Transverse colon (tissue), 4 donors: Measurements from ENCODE around the gene SF3B6. TPM values are rescaled to one million over a fixed set of nuclear protein-coding genes. Genes with fewer than 3 reads are reported as not detected.

Experiments used
- DNase-seq: peaks from one replicate; pipeline ENCODE4 v3.0.0-alpha.2; 2019
- H3K27ac ChIP-seq, 4 donors: fragments of 200-600 bp; sonication (generic); 2 replicates each; pipeline ENCODE4 v1.5.1; 2016 to 2018; ENCODE audit warnings: inconsistent platforms in 4 of 4
- H3K27me3 ChIP-seq: fragments of 200-600 bp; sonication (generic); 2 replicates; pipeline ENCODE4 v1.5.1; 2017; ENCODE audit warnings: inconsistent platforms
- H3K36me3 ChIP-seq, 4 donors: fragments of 200-600 bp; sonication (generic); 2 replicates each; pipeline ENCODE4 v1.5.1; 2017 to 2019; ENCODE audit warnings: inconsistent platforms in 4 of 4
- H3K4me1 ChIP-seq, 4 donors: fragments of 200-600 bp; sonication (generic); 2 replicates each; pipeline ENCODE4 v1.5.1; 2017 to 2020; ENCODE audit warnings: inconsistent platforms in 4 of 4
- H3K4me3 ChIP-seq, 4 donors: fragments of 200-600 bp; sonication (generic); 1 replicate in 1 of 4; 2 replicates in 3 of 4; pipeline versions ENCODE4 v1.5.1 to v1.6.1; 2017 to 2019; ENCODE audit warnings: inconsistent platforms in 4 of 4
- H3K9me3 ChIP-seq, 2 donors: fragments of 200-600 bp; sonication (generic); 2 replicates each; pipeline ENCODE4 v1.5.1; 2017 to 2019; ENCODE audit warnings: inconsistent platforms in 2 of 2
- EP300 ChIP-seq: sonication (generic); formaldehyde crosslinking; IDR thresholded peaks from one replicate; pipeline ENCODE4 v1.6.1; 2017; ENCODE audit warnings: antibody characterized with exemption, low read depth
- POLR2A ChIP-seq: fragments of 450-650 bp; IDR thresholded peaks from one replicate; pipeline ENCODE4 v1.6.1; 2016; ENCODE audit warnings: antibody characterized with exemption, mild to moderate bottlenecking, moderate library complexity
- POLR2AphosphoS5 ChIP-seq, 3 donors: sonication (generic); formaldehyde crosslinking; IDR thresholded peaks; one replicate each; pipeline ENCODE4 v1.6.1; 2016; ENCODE audit warnings: antibody characterized with exemption in 3 of 3
- WGBS, 2 donors: methylation state at CpG; one replicate each; pipeline ENCODE4 v1.1.5; 2018; ENCODE audit warnings: low coverage in 1 of 2; 5-methylcytosine and 5-hydroxymethylcytosine counted together
- in situ Hi-C, 4 donors: fragments of 200-750 bp; cut with MboI; loops; one replicate each; pipeline versions ENCODE4 v1.15.0 to v1.15.1; 2017; ENCODE audit warnings: low sequenced_read_pairs in 3 of 4, low pct_ligation_motif_present in 1 of 4, low pct_unique_long_range_greater_than_20kb in 1 of 4
- intact Hi-C: fragments of 100-400 bp; cut with DNase I; formaldehyde crosslinking; loops from one replicate; pipeline ENCODE4 v1.15.1; 2023; ENCODE audit warnings: low total_unique reads
- total RNA-seq, 4 donors: library from RNA; depleted of rRNA; stranded (reverse); fragments of >200 nt; gene quantifications; one replicate each; pipeline ENCODE4 v1.1.0, GENCODE V29; 2016
- TF ChIP-seq, protein P1 (sequence below), 5 experiments: fragments of 200-600 bp in 3 of 5; fragments of 450-650 bp in 2 of 5; sonication (generic) in 3 of 5; IDR thresholded peaks; 1 replicate in 2 of 5; 2 replicates in 3 of 5; pipeline ENCODE4 v1.5.1; 2016 to 2017; ENCODE audit warnings: antibody characterized with exemption in 5 of 5, inconsistent platforms in 3 of 5, mild to moderate bottlenecking in 2 of 5, moderate library complexity in 1 of 5

The SF3B6 gene
- total RNA-seq, 4 donors from 2014 or later, result 17.3 to 104 (median 93.2) TPM

DNA sequence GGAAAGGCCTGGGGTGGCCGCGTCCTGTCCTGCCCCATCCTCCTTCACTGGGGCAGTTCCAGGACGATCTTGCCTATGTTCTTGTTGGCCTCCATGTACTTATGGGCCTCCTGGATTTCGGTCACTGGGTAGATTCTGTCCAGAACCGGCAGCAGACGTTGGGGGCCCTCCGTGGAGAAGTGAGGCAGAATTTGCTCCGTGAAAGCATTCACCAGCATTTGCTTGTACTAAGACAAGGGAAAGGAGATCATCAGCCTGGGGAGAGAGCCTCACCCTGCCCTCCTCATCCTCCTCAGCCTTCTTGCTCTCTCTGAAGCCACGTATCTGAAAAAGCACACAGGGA lies 1.4 kb upstream of the SF3B6 start:
- H3K36me3 ChIP-seq, result peaks cover 0 to 13% (median 4%) of the 10 kb centered on the region in 4 donors
- intact Hi-C loops (no loop called here), in situ Hi-C loops (loop anchor here in 1 of 4 donors (10.0 kb wide), 1 partner anchor 153 kb away; the partner anchor contains the start of gene ATAD2B)
- H3K4me1 ChIP-seq, result peaks cover 9 to 37% (median 16%) of the 10 kb centered on the region in 4 donors
- H3K4me3 ChIP-seq, result peak overlapping the region; percentile 55 to 62 (median 60)
- H3K9me3 ChIP-seq, result no peaks in the 10 kb centered on the region
- H3K27me3 ChIP-seq, result no peaks in the 10 kb centered on the region
- H3K27ac ChIP-seq, result peak overlapping the region; percentile 90 to 97 (median 93)
- TF ChIP-seq POLR2A, result no peak
- TF ChIP-seq, protein P1, sequence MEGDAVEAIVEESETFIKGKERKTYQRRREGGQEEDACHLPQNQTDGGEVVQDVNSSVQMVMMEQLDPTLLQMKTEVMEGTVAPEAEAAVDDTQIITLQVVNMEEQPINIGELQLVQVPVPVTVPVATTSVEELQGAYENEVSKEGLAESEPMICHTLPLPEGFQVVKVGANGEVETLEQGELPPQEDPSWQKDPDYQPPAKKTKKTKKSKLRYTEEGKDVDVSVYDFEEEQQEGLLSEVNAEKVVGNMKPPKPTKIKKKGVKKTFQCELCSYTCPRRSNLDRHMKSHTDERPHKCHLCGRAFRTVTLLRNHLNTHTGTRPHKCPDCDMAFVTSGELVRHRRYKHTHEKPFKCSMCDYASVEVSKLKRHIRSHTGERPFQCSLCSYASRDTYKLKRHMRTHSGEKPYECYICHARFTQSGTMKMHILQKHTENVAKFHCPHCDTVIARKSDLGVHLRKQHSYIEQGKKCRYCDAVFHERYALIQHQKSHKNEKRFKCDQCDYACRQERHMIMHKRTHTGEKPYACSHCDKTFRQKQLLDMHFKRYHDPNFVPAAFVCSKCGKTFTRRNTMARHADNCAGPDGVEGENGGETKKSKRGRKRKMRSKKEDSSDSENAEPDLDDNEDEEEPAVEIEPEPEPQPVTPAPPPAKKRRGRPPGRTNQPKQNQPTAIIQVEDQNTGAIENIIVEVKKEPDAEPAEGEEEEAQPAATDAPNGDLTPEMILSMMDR (IDR thresholded peaks at IDR 0.05), result no peak
- no peak for TF ChIP-seq EP300
- no peak for TF ChIP-seq POLR2AphosphoS5 (IDR thresholded peaks at IDR 0.05)
- WGBS, 2 donors, result 6 to 23% methylated on average over 2 to 9 of the region's 9 CpGs
- DNase-seq, result no peak

GRCh38 chr2:24076849-24077534 lies 866 bp upstream of the SF3B6 start:
- in situ Hi-C loops (loop anchor here in 1 of 4 donors (10.0 kb wide), 1 partner anchor 152 kb away; the partner anchor contains the start of gene ATAD2B), intact Hi-C loops (no loop called here)
- peaks cover 0 to 18% (median 2%) of the 10 kb centered on the region in 4 donors for H3K36me3 ChIP-seq
- peaks cover 9 to 31% (median 16%) of the 10 kb centered on the region in 4 donors for H3K4me1 ChIP-seq
- DNase-seq, result no peak
- H3K4me3 ChIP-seq, result peak overlapping the region; percentile 55 to 62 (median 60)
- TF ChIP-seq POLR2AphosphoS5 (IDR thresholded peaks at IDR 0.05), result peak; percentile 38 to 69 (median 67)
- TF ChIP-seq EP300, result no peak
- peak; percentile 87 for TF ChIP-seq POLR2A
- TF ChIP-seq, protein P1 (IDR thresholded peaks at IDR 0.05), result no peak
- peak overlapping the region; percentile 90 to 97 (median 93) for H3K27ac ChIP-seq
- H3K9me3 ChIP-seq, result no peaks in the 10 kb centered on the region
- WGBS, 2 donors, result 1% methylated on average over 40 of the region's 41 CpGs; no CpG with 5 or more reads in 1 of the 2 donors
- no peaks in the 10 kb centered on the region for H3K27me3 ChIP-seq

DNA sequence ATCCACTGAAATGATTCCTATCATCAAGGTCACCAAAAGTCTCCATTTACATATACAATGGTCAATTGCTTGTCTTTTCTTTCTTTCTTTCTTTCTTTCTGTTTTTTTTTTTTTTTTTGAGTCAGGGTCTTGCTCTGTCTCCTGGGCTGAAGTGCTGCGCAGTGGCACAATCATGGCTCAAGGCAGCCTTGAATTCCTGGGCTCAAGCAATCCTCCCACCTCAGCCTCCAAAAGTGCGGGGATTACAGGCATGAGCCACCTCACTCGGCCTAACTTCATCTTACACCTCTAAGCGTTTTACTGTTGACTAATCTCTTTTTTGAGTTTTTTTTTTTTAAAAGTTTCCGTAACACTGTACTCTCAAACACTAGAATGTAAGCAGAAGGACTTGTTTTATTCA lies 867 bp downstream of the SF3B6 start:
- WGBS, 2 donors, result 51 to 58% methylated on average over 5 of the region's 5 CpGs
- TF ChIP-seq EP300 (no peak), POLR2AphosphoS5 (IDR thresholded peaks at IDR 0.05) (no peak), POLR2A (no peak)
- TF ChIP-seq, protein P1 (IDR thresholded peaks at IDR 0.05), result no peak
- intact Hi-C loops, result no loop called here
- in situ Hi-C loops, result loop anchor here in 1 of 4 donors (10.0 kb wide), 1 partner anchor 150 kb away; the partner anchor contains the start of gene ATAD2B
- Histone ChIP-seq H3K36me3 (peaks cover 0 to 22% (median 2%) of the 10 kb centered on the region in 4 donors), H3K9me3 (no peaks in the 10 kb centered on the region), H3K27ac (peak overlapping the region; percentile 90 to 97 (median 93)), H3K4me1 (peaks cover 9 to 30% (median 16%) of the 10 kb centered on the region in 4 donors), H3K4me3 (peak overlapping the region in 3 of 4 donors; percentile 55 to 60 (median 60)), H3K27me3 (no peaks in the 10 kb centered on the region)
- no peak for DNase-seq

GRCh38 chr2:24073816-24074215 lies 2.3 kb downstream of the SF3B6 start:
- in situ Hi-C loops (loop anchor here in 1 of 4 donors (10.0 kb wide), 1 partner anchor 149 kb away; the partner anchor contains the start of gene ATAD2B), intact Hi-C loops (no loop called here)
- H3K4me1 ChIP-seq, result peaks cover 9 to 30% (median 16%) of the 10 kb centered on the region in 4 donors
- DNase-seq, result no peak
- no peaks in the 10 kb centered on the region for H3K27me3 ChIP-seq
- H3K27ac ChIP-seq, result no peak overlapping the region
- H3K9me3 ChIP-seq, result no peaks in the 10 kb centered on the region
- H3K4me3 ChIP-seq, result no peak overlapping the region
- 82 to 85% methylated on average over 6 of the region's 6 CpGs for WGBS, 2 donors
- TF ChIP-seq POLR2A, result no peak
- no peak for TF ChIP-seq EP300
- TF ChIP-seq POLR2AphosphoS5 (IDR thresholded peaks at IDR 0.05), result no peak
- TF ChIP-seq, protein P1 (IDR thresholded peaks at IDR 0.05), result no peak
- peaks cover 0 to 22% (median 5%) of the 10 kb centered on the region in 4 donors for H3K36me3 ChIP-seq
